ENCODE measurements around the gene MELTF.

Gene MELTF

GRCh38 chr3:197001972-197002700 is 27.5 kb downstream of the MELTF start:
- no peak for TF ChIP-seq CTCF (IDR thresholded peaks at IDR 0.05; ENCODE audit: insufficient read depth, low read length, missing control alignments)
- H3K4me3 ChIP-seq (ENCODE audit: low read depth, low read length), result peak overlapping the region; percentile 62
- ChIA-PET POLR2A (no interaction called here), CTCF (interaction anchor here (0.6 to 7.1 kb wide), 15 partner anchors 9 to 186 kb away, joined by 3 to 80 read pairs (median 4); partner anchors contain the start of gene MELTF)
- no peak for DNase-seq (ENCODE audit: low read depth, low spot score)

GRCh38 chr3:197001106-197001971 is 28.3 kb downstream of the MELTF start:
- TF ChIP-seq CTCF (IDR thresholded peaks at IDR 0.05; ENCODE audit: insufficient read depth, low read length, missing control alignments), result no peak
- no peak for DNase-seq (ENCODE audit: low read depth, low spot score)
- H3K4me3 ChIP-seq (ENCODE audit: low read depth, low read length), result no peak overlapping the region
- POLR2A ChIA-PET, result no interaction called here
- CTCF ChIA-PET, result interaction anchor here (1.1 to 7.1 kb wide), 5 partner anchors 8 to 28 kb away, joined by 3 to 80 read pairs (median 8); partner anchors contain the start of gene MELTF

GRCh38 chr3:197000211-197000610 is 29.4 kb downstream of the MELTF start:
- no peak for TF ChIP-seq CTCF (IDR thresholded peaks at IDR 0.05; ENCODE audit: insufficient read depth, low read length, missing control alignments)
- POLR2A ChIA-PET, result no interaction called here
- no peak for DNase-seq (ENCODE audit: low read depth, low spot score)
- H3K4me3 ChIP-seq (ENCODE audit: low read depth, low read length), result no peak overlapping the region
- CTCF ChIA-PET, result interaction anchor here (1.1 to 1.8 kb wide), 2 partner anchors 9 to 17 kb away, joined by 3 to 6 read pairs; no protein-coding TSS in a partner anchor

GRCh38 chr3:196998966-196999760 is 30.5 kb downstream of the MELTF start:
- no peak for TF ChIP-seq CTCF (IDR thresholded peaks at IDR 0.05; ENCODE audit: insufficient read depth, low read length, missing control alignments)
- ChIA-PET CTCF (interaction anchor here (1.2 to 1.8 kb wide), 4 partner anchors 8 to 30 kb away, joined by 3 to 6 read pairs (median 4); partner anchors contain the start of gene MELTF), POLR2A (no interaction called here)
- no peak overlapping the region for H3K4me3 ChIP-seq (ENCODE audit: low read depth, low read length)
- DNase-seq (ENCODE audit: low read depth, low spot score), result no peak

- POLR2A ChIA-PET, result no interaction called here
- DNase-seq (ENCODE audit: low read depth, low spot score), result no peak
- CTCF ChIA-PET, result interaction anchor here (1.0 to 1.6 kb wide), 2 partner anchors 14 to 189 kb away, joined by 3 to 6 read pairs; no protein-coding TSS in a partner anchor
- no peak for TF ChIP-seq CTCF (IDR thresholded peaks at IDR 0.05; ENCODE audit: insufficient read depth, low read length, missing control alignments)
- H3K4me3 ChIP-seq (ENCODE audit: low read depth, low read length), result no peak overlapping the region
Measured at GRCh38 chr3:196997311-196997710, 32.3 kb downstream of the MELTF start.
